GM13976 (cell line): ENCODE results near the gene GRM6.

Experiments
- DNase-seq: peaks from one replicate; pipeline ENCODE4 v3.0.0; 2012; ENCODE audit warnings: low spot score
- CTCF ChIP-seq: IDR thresholded peaks from 2 replicates; pipeline ENCODE4 v1.5.1; 2012; ENCODE audit warnings: borderline replicate concordance, mild to moderate bottlenecking; ENCODE audit not compliant: insufficient read depth; ENCODE audit errors: extremely low read depth, missing control alignments, control extremely low read depth
- in situ Hi-C: fragments of 300-500 bp; cut with MboI; formaldehyde crosslinking; loops from one replicate; pipeline ENCODE4 v1.12.0; 2022; ENCODE audit warnings: low sequenced_read_pairs, mixed read lengths, inconsistent platforms; ENCODE audit not compliant: unreplicated experiment

The GRM6 gene

GRCh38 chr5:178992291-178992895 lies 2.7 kb downstream of the GRM6 start:
- DNase-seq = no peak
- in situ Hi-C loops = no loop called here
- TF ChIP-seq CTCF = no peak

- no peak for DNase-seq
- TF ChIP-seq CTCF = no peak
- in situ Hi-C loops = no loop called here
These were observed 3.7 kb downstream of the GRM6 start for GRCh38 chr5:178991190-178992145.

- in situ Hi-C loops = no loop called here
- no peak for TF ChIP-seq CTCF
- no peak for DNase-seq
These were observed 4.6 kb downstream of the GRM6 start for GRCh38 chr5:178990491-178990890.

GRCh38 chr5:178989311-178989710 lies 5.8 kb downstream of the GRM6 start:
- DNase-seq = no peak
- no peak for TF ChIP-seq CTCF
- in situ Hi-C loops = no loop called here

- DNase-seq = no peak
- in situ Hi-C loops = no loop called here
- TF ChIP-seq CTCF = no peak
These were observed 6.5 kb downstream of the GRM6 start for GRCh38 chr5:178988436-178989220.

GRCh38 chr5:178986326-178986960 lies 8.7 kb downstream of the GRM6 start:
- in situ Hi-C loops = no loop called here
- no peak for DNase-seq
- no peak for TF ChIP-seq CTCF
